Common myeloid progenitor, CD34-positive (primary cell): ENCODE measurements around the gene DNAJB13.
A peak's percentile ranks its signal among the peaks of the same experiment; 100 is the strongest.

ENCODE experiments used
- CTCF ChIA-PET: fragments of 350-600 bp; sonication (Branson Sonifier 250); formaldehyde crosslinking; loops from one replicate; lab custom pipeline; 2021; ENCODE audit warnings: antibody characterized with exemption; lab: Charles Lee
- POLR2A ChIA-PET: fragments of 350-600 bp; sonication (Branson Sonifier 250); formaldehyde crosslinking; loops from one replicate; lab custom pipeline; 2021; ENCODE audit warnings: antibody characterized with exemption; lab: Charles Lee
- DNase-seq, 3 donors: peaks; one replicate each; pipeline versions ENCODE4 v3.0.0 to v3.0.0-alpha.2; 2013
- H3K27ac ChIP-seq, 2 experiments: 1 replicate in 1 of 2; 2 replicates in 1 of 2; pipeline ENCODE4 v1.7.0; 2013; ENCODE audit warnings: inconsistent platforms in 2 of 2, low read length in 2 of 2, mild to moderate bottlenecking in 2 of 2, low read depth in 1 of 2, moderate library complexity in 1 of 2; ENCODE audit not compliant: severe bottlenecking in 2 of 2, insufficient read depth in 1 of 2, poor library complexity in 1 of 2
- H3K27me3 ChIP-seq, 5 experiments: replicated peaks in 2 of 5; 1 replicate in 3 of 5; 2 replicates in 2 of 5; pipeline versions ENCODE4 v1.6.1 to v1.7.0; 2013; ENCODE audit warnings: low read length in 4 of 5, mild to moderate bottlenecking in 2 of 5, moderate library complexity in 2 of 5, inconsistent platforms in 1 of 5; ENCODE audit not compliant: insufficient read depth in 5 of 5, control insufficient read depth in 4 of 5
- H3K36me3 ChIP-seq, 4 experiments: 1 replicate in 2 of 4; 2 replicates in 2 of 4; pipeline versions ENCODE4 v1.6.1 to v1.7.0; 2013; ENCODE audit warnings: low read length in 3 of 4, control low read depth in 1 of 4, mild to moderate bottlenecking in 1 of 4; ENCODE audit not compliant: control insufficient read depth in 4 of 4, insufficient read depth in 4 of 4
- H3K4me1 ChIP-seq, 4 experiments: 1 replicate in 3 of 4; 2 replicates in 1 of 4; pipeline versions ENCODE4 v1.6.1 to v1.7.1; 2013; ENCODE audit warnings: low read length in 3 of 4, mild to moderate bottlenecking in 3 of 4, control low read depth in 1 of 4, inconsistent platforms in 1 of 4, moderate library complexity in 1 of 4; ENCODE audit not compliant: control insufficient read depth in 4 of 4, insufficient read depth in 4 of 4; ENCODE audit errors: control extremely low read depth in 1 of 4
- H3K4me3 ChIP-seq, 7 experiments: 1 replicate in 4 of 7; 2 replicates in 3 of 7; pipeline versions ENCODE4 v1.5.1 to v1.7.0; 2013; ENCODE audit warnings: mild to moderate bottlenecking in 7 of 7, low read length in 6 of 7, moderate library complexity in 6 of 7, inconsistent platforms in 2 of 7, low read depth in 2 of 7, control low read depth in 1 of 7; ENCODE audit not compliant: insufficient read depth in 4 of 7, control insufficient read depth in 1 of 7; ENCODE audit errors: extremely low read depth in 1 of 7
- H3K9me3 ChIP-seq, 5 experiments: 1 replicate in 4 of 5; 2 replicates in 1 of 5; pipeline versions ENCODE4 v1.6.1 to v1.7.1; 2013; ENCODE audit warnings: low read length in 4 of 5, mild to moderate bottlenecking in 2 of 5, inconsistent platforms in 1 of 5, low read depth in 1 of 5, moderate library complexity in 1 of 5; ENCODE audit not compliant: control insufficient read depth in 4 of 5, insufficient read depth in 2 of 5; ENCODE audit errors: control extremely low read depth in 1 of 5
- WGBS: methylation state at CpG from one replicate; pipeline ENCODE4 v1.1.5; 2013; ENCODE audit not compliant: insufficient coverage; 5-methylcytosine and 5-hydroxymethylcytosine counted together

Gene DNAJB13

GRCh38 chr11:74002832-74003231, 52.0 kb downstream of the DNAJB13 start:
- 100% methylated on average over 2 of the region's 4 CpGs for WGBS
- no peak overlapping the region for H3K27ac ChIP-seq
- no peak overlapping the region for H3K4me3 ChIP-seq
- no peaks in the 10 kb centered on the region for H3K9me3 ChIP-seq
- no peaks in the 10 kb centered on the region for H3K27me3 ChIP-seq
- no peak for DNase-seq
- peaks cover 0 to 26% (median 21%) of the 10 kb centered on the region in 4 experiments for H3K4me1 ChIP-seq
- H3K36me3 ChIP-seq, result peaks cover 0 to 19% (median 15%) of the 10 kb centered on the region in 4 experiments
- POLR2A ChIA-PET, result interaction anchor here (0.7 kb wide), 1 partner anchor 131 kb away, joined by 3 read pairs; no protein-coding TSS in a partner anchor
- CTCF ChIA-PET, result interaction anchor here (1.1 to 2.5 kb wide), 4 partner anchors 11 to 37 kb away, joined by 4 to 7 read pairs (median 6); no protein-coding TSS in a partner anchor

- no peaks in the 10 kb centered on the region for H3K27me3 ChIP-seq
- ChIA-PET CTCF (interaction anchor here (1.1 to 1.9 kb wide), 3 partner anchors 9 to 20 kb away, joined by 3 to 5 read pairs (median 4); no protein-coding TSS in a partner anchor), POLR2A (no interaction called here)
- peaks cover 0 to 19% (median 15%) of the 10 kb centered on the region in 4 experiments for H3K36me3 ChIP-seq
- H3K27ac ChIP-seq, result peak overlapping the region in 1 of 2 experiments; percentile 9
- H3K4me1 ChIP-seq, result peaks cover 0 to 30% (median 21%) of the 10 kb centered on the region in 4 experiments
- peak overlapping the region in 1 of 7 experiments; percentile 38 for H3K4me3 ChIP-seq
- DNase-seq, result no peak
- no peaks in the 10 kb centered on the region for H3K9me3 ChIP-seq
- WGBS, result 80% methylated on average over 6 of the region's 6 CpGs
Observed at GRCh38 chr11:74004046-74004695, 53.3 kb downstream of the DNAJB13 start.

- ChIA-PET POLR2A (interaction anchor here (0.6 kb wide), 1 partner anchor 22 kb away, joined by 3 read pairs; the partner anchor contains the start of gene UCP2), CTCF (interaction anchor here (0.7 to 1.9 kb wide), 7 partner anchors 8 to 37 kb away, joined by 3 to 5 read pairs (median 3); no protein-coding TSS in a partner anchor)
- Histone ChIP-seq H3K27ac (peak overlapping the region; percentile 9 to 37), H3K36me3 (peaks cover 0 to 19% (median 15%) of the 10 kb centered on the region in 4 experiments), H3K27me3 (no peaks in the 10 kb centered on the region), H3K4me1 (peaks cover 0 to 32% (median 22%) of the 10 kb centered on the region in 4 experiments), H3K9me3 (no peaks in the 10 kb centered on the region), H3K4me3 (peak overlapping the region in 2 of 7 experiments; percentile 1 to 38)
- WGBS, result 60% methylated on average over 10 of the region's 11 CpGs
- peak in 2 of 3 donors; percentile 57 to 80 for DNase-seq
Observed at GRCh38 chr11:74004759-74005615, 54.2 kb downstream of the DNAJB13 start.

GRCh38 chr11:74005721-74006517, 55.1 kb downstream of the DNAJB13 start:
- ChIA-PET CTCF (interaction anchor here (0.7 to 1.5 kb wide), 6 partner anchors 7 to 38 kb away, joined by 3 to 4 read pairs (median 3); no protein-coding TSS in a partner anchor), POLR2A (no interaction called here)
- H3K9me3 ChIP-seq, result no peaks in the 10 kb centered on the region
- peaks cover 0 to 20% (median 14%) of the 10 kb centered on the region in 4 experiments for H3K36me3 ChIP-seq
- no peak for DNase-seq
- H3K27ac ChIP-seq, result no peak overlapping the region
- peaks cover 0 to 41% (median 31%) of the 10 kb centered on the region in 4 experiments for H3K4me1 ChIP-seq
- no peaks in the 10 kb centered on the region for H3K27me3 ChIP-seq
- 96% methylated on average over 25 of the region's 29 CpGs for WGBS
- H3K4me3 ChIP-seq, result no peak overlapping the region

GRCh38 chr11:74006743-74007304, 56.0 kb downstream of the DNAJB13 start:
- Histone ChIP-seq H3K4me1 (peaks cover 0 to 50% (median 40%) of the 10 kb centered on the region in 4 experiments), H3K9me3 (no peaks in the 10 kb centered on the region), H3K36me3 (peaks cover 0 to 21% (median 12%) of the 10 kb centered on the region in 4 experiments), H3K27ac (no peak overlapping the region), H3K4me3 (no peak overlapping the region), H3K27me3 (no peaks in the 10 kb centered on the region)
- WGBS, result 94% methylated on average over 5 of the region's 7 CpGs
- no peak for DNase-seq
- ChIA-PET CTCF (interaction anchor here (1.8 kb wide), 1 partner anchor 27 kb away, joined by 4 read pairs; no protein-coding TSS in a partner anchor), POLR2A (no interaction called here)
